ENCODE results near the gene CCN5. TPM values are rescaled to one million over a fixed set of nuclear protein-coding genes. Genes with fewer than 3 reads are reported as not detected.

CCN5 gene
- total RNA-seq, 2 experiments from 2014 or later: not detected

DNA sequence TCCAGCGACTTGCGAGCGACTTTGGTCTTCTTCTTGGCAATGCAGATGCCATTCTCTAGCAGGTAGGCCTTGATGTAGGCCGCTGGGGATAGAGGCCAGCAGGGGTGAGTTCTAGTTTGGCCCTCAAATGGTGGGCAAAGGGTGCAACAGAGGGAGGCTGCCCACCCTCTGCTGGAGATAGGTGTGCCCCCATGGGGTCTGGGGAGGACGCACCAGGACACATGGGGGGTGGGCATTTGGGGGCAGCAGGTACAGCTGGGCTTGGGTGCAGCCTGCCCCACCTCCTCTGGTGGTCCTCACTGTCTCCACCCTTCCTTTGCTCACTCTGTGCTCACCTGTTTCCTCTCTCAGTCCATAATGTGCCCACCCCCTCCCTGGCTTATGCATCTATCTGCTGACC, 41.8 kb downstream of the CCN5 start:
- Histone ChIP-seq H3K79me2 (ENCODE audit: insufficient read depth, low read depth, low read length) (no peaks in the 10 kb centered on the region), H3K9me3 (ENCODE audit: low read length) (no peaks in the 10 kb centered on the region), H4K20me1 (ENCODE audit: insufficient read depth, low read length) (no peaks in the 10 kb centered on the region), H3K9me2 (ENCODE audit: insufficient read depth, low read length) (no peaks in the 10 kb centered on the region), H3K36me3 (ENCODE audit: insufficient read depth, low read length) (no peaks in the 10 kb centered on the region), H3K27ac (ENCODE audit: low read depth, low read length, poor library complexity, severe bottlenecking) (no peak overlapping the region), H3K4me3 (ENCODE audit: low read depth, low read length, poor library complexity, severe bottlenecking) (no peak overlapping the region), H3K4me2 (ENCODE audit: low read length) (no peak overlapping the region), H3K4me1 (ENCODE audit: insufficient read depth, low read length, poor library complexity, severe bottlenecking) (no peaks in the 10 kb centered on the region), H2AFZ (ENCODE audit: low read length) (no peak overlapping the region)
- ChIA-PET POLR2A (interaction anchor here (0.6 kb wide), 1 partner anchor 1946 kb away, joined by 3 read pairs; no protein-coding TSS in a partner anchor), CTCF (ENCODE audit: unreplicated experiment) (no interaction called here)
- intact Hi-C loops (cut with micrococcal nuclease; ENCODE audit: unreplicated experiment): no loop called here
- TF ChIP-seq, protein P1, sequence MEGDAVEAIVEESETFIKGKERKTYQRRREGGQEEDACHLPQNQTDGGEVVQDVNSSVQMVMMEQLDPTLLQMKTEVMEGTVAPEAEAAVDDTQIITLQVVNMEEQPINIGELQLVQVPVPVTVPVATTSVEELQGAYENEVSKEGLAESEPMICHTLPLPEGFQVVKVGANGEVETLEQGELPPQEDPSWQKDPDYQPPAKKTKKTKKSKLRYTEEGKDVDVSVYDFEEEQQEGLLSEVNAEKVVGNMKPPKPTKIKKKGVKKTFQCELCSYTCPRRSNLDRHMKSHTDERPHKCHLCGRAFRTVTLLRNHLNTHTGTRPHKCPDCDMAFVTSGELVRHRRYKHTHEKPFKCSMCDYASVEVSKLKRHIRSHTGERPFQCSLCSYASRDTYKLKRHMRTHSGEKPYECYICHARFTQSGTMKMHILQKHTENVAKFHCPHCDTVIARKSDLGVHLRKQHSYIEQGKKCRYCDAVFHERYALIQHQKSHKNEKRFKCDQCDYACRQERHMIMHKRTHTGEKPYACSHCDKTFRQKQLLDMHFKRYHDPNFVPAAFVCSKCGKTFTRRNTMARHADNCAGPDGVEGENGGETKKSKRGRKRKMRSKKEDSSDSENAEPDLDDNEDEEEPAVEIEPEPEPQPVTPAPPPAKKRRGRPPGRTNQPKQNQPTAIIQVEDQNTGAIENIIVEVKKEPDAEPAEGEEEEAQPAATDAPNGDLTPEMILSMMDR (conservative IDR thresholded peaks at IDR 0.05; ENCODE audit: low read length): no peak
- TF ChIP-seq EZH2phosphoT487 (IDR thresholded peaks at IDR 0.05; ENCODE audit: borderline replicate concordance, low read depth, low read length): no peak
- no TSS peak for BruUV-seq (replicated peaks)
- DNase-seq (ENCODE audit: low spot score): no peak

DNA sequence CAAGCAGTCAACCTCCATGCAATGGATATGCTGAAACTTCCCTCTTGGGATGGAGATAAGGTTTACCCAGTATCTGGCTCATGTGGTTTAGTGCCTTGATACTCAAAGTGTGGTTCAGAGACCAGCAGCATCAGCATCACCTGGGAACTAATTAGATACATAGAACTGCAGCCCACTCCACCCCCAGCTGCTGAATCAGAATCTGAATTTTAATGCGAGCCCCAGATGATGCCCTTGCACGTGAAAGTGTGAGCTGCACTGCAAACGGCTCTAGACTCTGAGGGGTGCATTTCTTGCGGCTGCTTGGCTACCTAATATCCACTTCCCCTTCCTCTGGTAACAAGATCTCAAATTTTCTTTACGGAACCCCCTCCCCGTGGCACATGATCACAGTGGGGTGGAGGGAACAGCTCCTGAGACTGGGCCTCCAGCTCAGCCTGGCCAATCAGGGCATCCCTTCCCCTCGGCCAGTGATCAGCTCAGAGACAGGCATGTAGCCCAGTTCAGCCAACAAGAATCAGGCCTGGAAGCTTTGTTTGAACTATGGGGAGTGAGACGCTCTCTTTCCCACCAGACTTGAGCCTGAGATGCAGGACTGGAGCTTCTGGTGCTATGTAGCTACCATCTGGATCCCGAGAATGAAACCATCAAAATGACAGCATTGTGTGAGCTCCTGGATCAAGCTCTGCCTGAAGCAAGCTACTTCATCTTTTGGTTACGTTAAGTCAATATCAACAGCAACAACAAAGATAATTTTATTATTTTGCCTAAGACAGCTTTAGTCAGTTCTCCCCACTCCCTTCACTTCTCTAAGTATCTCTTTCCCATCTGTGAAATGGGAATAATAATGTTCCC, 43.3 kb downstream of the CCN5 start:
- Histone ChIP-seq H2AFZ (ENCODE audit: low read length) (no peak overlapping the region), H3K9me2 (ENCODE audit: insufficient read depth, low read length) (no peaks in the 10 kb centered on the region), H3K36me3 (ENCODE audit: insufficient read depth, low read length) (no peaks in the 10 kb centered on the region), H3K4me2 (ENCODE audit: low read length) (no peak overlapping the region), H4K20me1 (ENCODE audit: insufficient read depth, low read length) (no peaks in the 10 kb centered on the region), H3K79me2 (ENCODE audit: insufficient read depth, low read depth, low read length) (no peaks in the 10 kb centered on the region), H3K4me1 (ENCODE audit: insufficient read depth, low read length, poor library complexity, severe bottlenecking) (no peaks in the 10 kb centered on the region), H3K4me3 (ENCODE audit: low read depth, low read length, poor library complexity, severe bottlenecking) (no peak overlapping the region), H3K27ac (ENCODE audit: low read depth, low read length, poor library complexity, severe bottlenecking) (no peak overlapping the region), H3K9me3 (ENCODE audit: low read length) (no peaks in the 10 kb centered on the region)
- DNase-seq (ENCODE audit: low spot score): no peak
- ChIA-PET POLR2A (no interaction called here), CTCF (ENCODE audit: unreplicated experiment) (no interaction called here)
- intact Hi-C loops (cut with micrococcal nuclease; ENCODE audit: unreplicated experiment): no loop called here
- TF ChIP-seq, protein P1 (conservative IDR thresholded peaks at IDR 0.05; ENCODE audit: low read length): no peak
- no peak for TF ChIP-seq EZH2phosphoT487 (IDR thresholded peaks at IDR 0.05; ENCODE audit: borderline replicate concordance, low read depth, low read length)
- no TSS peak for BruUV-seq (replicated peaks)

DNA sequence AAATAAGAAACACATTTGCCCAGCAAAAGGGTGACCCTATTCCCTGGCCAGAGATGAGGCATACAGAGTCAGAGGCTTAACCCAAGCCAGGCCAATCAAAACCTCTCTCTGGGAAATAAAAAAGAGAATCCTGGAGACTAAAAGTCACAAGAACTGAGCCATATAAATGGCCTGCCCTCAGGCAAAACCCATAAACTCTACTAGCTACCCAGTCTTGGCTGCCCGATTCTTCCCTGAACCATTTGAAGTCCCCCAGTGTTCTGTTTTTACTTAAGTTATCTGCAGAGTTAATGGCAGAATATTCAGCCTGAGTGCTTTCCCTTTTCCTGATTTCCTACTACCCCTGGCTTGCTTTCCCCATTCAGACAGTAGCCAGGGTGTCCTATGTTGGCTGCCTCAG, 44.4 kb downstream of the CCN5 start:
- POLR2A ChIA-PET: no interaction called here

More for the DNA sequence above, 44.4 kb downstream of the CCN5 start:
- no peaks in the 10 kb centered on the region for H4K20me1 ChIP-seq (ENCODE audit: insufficient read depth, low read length)
- H3K27ac ChIP-seq (ENCODE audit: low read depth, low read length, poor library complexity, severe bottlenecking): no peak overlapping the region
- H3K4me1 ChIP-seq (ENCODE audit: insufficient read depth, low read length, poor library complexity, severe bottlenecking): no peaks in the 10 kb centered on the region
- H3K36me3 ChIP-seq (ENCODE audit: insufficient read depth, low read length): no peaks in the 10 kb centered on the region
- H3K4me3 ChIP-seq (ENCODE audit: low read depth, low read length, poor library complexity, severe bottlenecking): no peak overlapping the region
- no TSS peak for BruUV-seq (replicated peaks)
- no peak overlapping the region for H2AFZ ChIP-seq (ENCODE audit: low read length)
- no peak overlapping the region for H3K4me2 ChIP-seq (ENCODE audit: low read length)
- CTCF ChIA-PET (ENCODE audit: unreplicated experiment): no interaction called here
- no peak for DNase-seq (ENCODE audit: low spot score)
- H3K9me2 ChIP-seq (ENCODE audit: insufficient read depth, low read length): no peaks in the 10 kb centered on the region
- no peak for TF ChIP-seq EZH2phosphoT487 (IDR thresholded peaks at IDR 0.05; ENCODE audit: borderline replicate concordance, low read depth, low read length)
- TF ChIP-seq, protein P1 (conservative IDR thresholded peaks at IDR 0.05; ENCODE audit: low read length): no peak
- no peaks in the 10 kb centered on the region for H3K79me2 ChIP-seq (ENCODE audit: insufficient read depth, low read depth, low read length)
- H3K9me3 ChIP-seq (ENCODE audit: low read length): no peaks in the 10 kb centered on the region
- intact Hi-C loops (cut with micrococcal nuclease; ENCODE audit: unreplicated experiment): no loop called here
